GM12878 (cell line): ENCODE data around the gene PIGZ. TPM values are rescaled to one million over a fixed set of nuclear protein-coding genes. Genes with fewer than 3 reads are reported as not detected.

Source experiments
- ATAC-seq: fragments of 200-7000 bp; cut with Tn5 transposase; 3 replicates; pipeline ENCODE4 v1.9.1; 2020; ENCODE audit warnings: mild to moderate bottlenecking, moderate library complexity
- BruUV-seq: library from RNA; stranded (reverse); fragments of 400-500 nt; replicated peaks from 2 replicates; lab custom pipeline; 2021; lab: Mats Ljungman, UMichigan
- CTCF ChIA-PET: fragments of 300-600 bp; sonication (Branson Sonifier 250); formaldehyde crosslinking; extraction: SDS; loops from one replicate; lab custom pipeline; 2021; ENCODE audit warnings: inconsistent platforms; lab: Yijun Ruan, JAX
- POLR2A ChIA-PET: fragments of 350-600 bp; formaldehyde crosslinking; extraction: SDS; loops from one replicate; lab custom pipeline; 2021; ENCODE audit warnings: inconsistent platforms; lab: Charles Lee
- RAD21 ChIA-PET: fragments of 300-600 bp; sonication (Branson Sonifier 250); formaldehyde crosslinking; loops from one replicate; lab custom pipeline; 2023; ENCODE audit warnings: antibody characterized with exemption; ENCODE audit not compliant: unreplicated experiment; lab: Charles Lee
- SMC1A ChIA-PET: fragments of 300-600 bp; sonication (Branson Sonifier 250); formaldehyde crosslinking; loops from one replicate; lab custom pipeline; 2023; ENCODE audit not compliant: unreplicated experiment, uncharacterized antibody; lab: Charles Lee
- DNase-seq: peaks from one replicate; pipeline ENCODE4 v3.0.0-alpha.2; 2011; ENCODE audit warnings: low read depth, low spot score
- FAIRE-seq: peaks from 3 replicates; lab custom pipeline; 2011; peaks lifted over from hg19 to GRCh38; lab: Jason Lieb, UNC
- H2AFZ ChIP-seq: 2 replicates; pipeline ENCODE4 v1.6.0; 2011; ENCODE audit warnings: low read depth, low read length, control low read depth; ENCODE audit not compliant: control insufficient read depth
- H3K27ac ChIP-seq: 2 replicates; pipeline ENCODE4 v1.5.1; 2011; ENCODE audit warnings: control low read depth; ENCODE audit not compliant: control insufficient read depth, insufficient read depth
- H3K27me3 ChIP-seq, 2 experiments: replicated peaks in 1 of 2; 2 replicates each; pipeline versions ENCODE4 v1.6.0 to v1.6.1; 2011; ENCODE audit warnings: low read length in 1 of 2; ENCODE audit not compliant: control insufficient read depth in 2 of 2, insufficient read depth in 2 of 2
- H3K36me3 ChIP-seq, 2 experiments: 2 replicates each; pipeline ENCODE4 v1.5.1; 2011; ENCODE audit warnings: low read length in 1 of 2; ENCODE audit not compliant: control insufficient read depth in 2 of 2, insufficient read depth in 2 of 2
- H3K4me1 ChIP-seq: 2 replicates; pipeline ENCODE4 v1.6.1; 2011; ENCODE audit warnings: mild to moderate bottlenecking, low read length, moderate library complexity, mixed read lengths; ENCODE audit not compliant: control insufficient read depth, insufficient read depth
- H3K4me2 ChIP-seq: 2 replicates; pipeline ENCODE4 v1.6.0; 2011; ENCODE audit warnings: control low read depth; ENCODE audit not compliant: control insufficient read depth, insufficient read depth
- H3K4me3 ChIP-seq: fragments of 200-600 bp; sonication (generic); 2 replicates; pipeline ENCODE4 v1.5.1; 2016
- H3K79me2 ChIP-seq: 2 replicates; pipeline ENCODE4 v1.6.0; 2011; ENCODE audit warnings: low read length; ENCODE audit not compliant: control insufficient read depth, insufficient read depth
- H3K9ac ChIP-seq: 2 replicates; pipeline ENCODE4 v1.8.0; 2011; ENCODE audit warnings: low read length, control low read depth, mixed read lengths; ENCODE audit not compliant: control insufficient read depth, insufficient read depth
- H3K9me3 ChIP-seq: replicated peaks from 3 replicates; pipeline ENCODE4 v1.5.1; 2011; ENCODE audit warnings: mild to moderate bottlenecking, low read length; ENCODE audit not compliant: control insufficient read depth, insufficient read depth
- H4K20me1 ChIP-seq: 2 replicates; pipeline ENCODE4 v1.6.0; 2011; ENCODE audit not compliant: control insufficient read depth, insufficient read depth
- ATF2 ChIP-seq: IDR thresholded peaks from 2 replicates; pipeline ENCODE4 v1.6.1; 2012; ENCODE audit warnings: low read length, inconsistent platforms
- GABPA ChIP-seq: IDR thresholded peaks from 2 replicates; pipeline ENCODE4 v1.6.1; 2014; ENCODE audit warnings: antibody characterized with exemption, low read depth, mild to moderate bottlenecking, inconsistent platforms
- MXI1 ChIP-seq: fragments of 150-350 bp; IDR thresholded peaks from 2 replicates; pipeline ENCODE4 v1.6.1; 2011; ENCODE audit warnings: low read depth, mild to moderate bottlenecking, inconsistent platforms, low read length, improper control_type of control experiment
- NFYA ChIP-seq: IDR thresholded peaks from 2 replicates; pipeline ENCODE4 v1.6.1; 2011; ENCODE audit warnings: low read depth, mild to moderate bottlenecking, low read length, improper control_type of control experiment, borderline replicate concordance
- PBX3 ChIP-seq: IDR thresholded peaks from 2 replicates; pipeline ENCODE4 v1.6.1; 2011; ENCODE audit warnings: mild to moderate bottlenecking, low read depth, low read length, moderate library complexity; ENCODE audit not compliant: insufficient replicate concordance
- RELB ChIP-seq: fragments of 450-650 bp; IDR thresholded peaks from 2 replicates; pipeline ENCODE4 v1.6.1; 2017; ENCODE audit warnings: low read depth, mild to moderate bottlenecking, moderate library complexity
- WGBS: methylation state at CpG from one replicate; pipeline ENCODE4 v1.1.6; 2016; ENCODE audit warnings: low lambda C conversion rate; ENCODE audit not compliant: insufficient replicate concordance, insufficient coverage; ENCODE audit errors: missing lambda C conversion rate; 5-methylcytosine and 5-hydroxymethylcytosine counted together
- in situ Hi-C: fragments of 300-500 bp; cut with MboI; formaldehyde crosslinking; loops from 9 replicates; pipeline ENCODE4 v1.14.3; 2018; ENCODE audit warnings: mixed read lengths
- intact Hi-C: fragments of 100-400 bp; cut with micrococcal nuclease; formaldehyde crosslinking; loops from one replicate; pipeline ENCODE4 v1.14.2; 2022; ENCODE audit not compliant: unreplicated experiment
- polyA plus RNA-seq, 11 experiments: library from polyadenylated mRNA; depleted of rRNA in 4 of 11; unstranded in 6 of 11; stranded (reverse) in 5 of 11; fragments of >200 nt; fragmentation: Nextera tagmentation in 4 of 11; fragmentation: Illumina TruSeq in 1 of 11; extraction: Ambion mirVana in 4 of 11; extraction: Trizol in 1 of 11; gene quantifications; 1 replicate in 1 of 11; 2 replicates in 10 of 11; pipeline versions ENCODE4 v1.2.1 to v1.2.3, GENCODE V29; 2011 to 2016; ENCODE audit warnings: inconsistent platforms in 2 of 11, missing spikeins in 2 of 11, low read depth in 1 of 11
- total RNA-seq, 4 experiments: library from RNA; depleted of rRNA in 3 of 4; stranded (reverse); fragments of >200 nt in 3 of 4; fragmentation: Illumina TruSeq in 1 of 4; extraction: Trizol in 1 of 4; gene quantifications; 2 replicates each; pipeline versions ENCODE4 v1.2.1 to v1.2.3, GENCODE V29; 2013 to 2021

PIGZ gene
- total and polyA plus RNA-seq, 10 of the 15 experiments (the other 5 are each of a cell fraction or from before 2014, with no cell fraction given): 0.06 to 1.2 (median 0.64) TPM

- peaks cover 6% of the 10 kb centered on the region for H3K4me1 ChIP-seq
- ChIA-PET SMC1A (no interaction called here), RAD21 (no interaction called here), CTCF (interaction anchor here (6.4 kb wide), 1 partner anchor 211 kb away, joined by 41 read pairs; no protein-coding TSS in a partner anchor), POLR2A (no interaction called here)
- intact Hi-C loops: loop anchor here (5.0 kb wide), 1 partner anchor 525 kb away; no protein-coding TSS in a partner anchor
- H3K4me3 ChIP-seq: no peak overlapping the region
- H3K79me2 ChIP-seq: no peaks in the 10 kb centered on the region
- WGBS: 66% methylated on average over 11 of the region's 11 CpGs
- no TSS peak for BruUV-seq
- H2AFZ ChIP-seq: no peak overlapping the region
- no peak overlapping the region for H3K27ac ChIP-seq
- no peak overlapping the region for H3K9ac ChIP-seq
- DNase-seq (no peak), FAIRE-seq (no peak), ATAC-seq (no peak)
- H3K27me3 ChIP-seq: no peaks in the 10 kb centered on the region
- H3K9me3 ChIP-seq: peaks cover 2% of the 10 kb centered on the region; the same call in 1 of the 3 replicates
- no peaks in the 10 kb centered on the region for H4K20me1 ChIP-seq
- TF ChIP-seq ATF2 (no peak), RELB (no peak), MXI1 (no peak), GABPA (no peak), PBX3 (no peak), NFYA (no peak)
- in situ Hi-C loops: loop anchor here (25.0 kb wide), 1 partner anchor 535 kb away; no protein-coding TSS in a partner anchor
- H3K36me3 ChIP-seq: no peaks in the 10 kb centered on the region
- H3K4me2 ChIP-seq: no peak overlapping the region
Observed at GRCh38 chr3:196976941-196977340, 8.3 kb upstream of the PIGZ start.
